GM23248 (cell line): Measurements from ENCODE around the gene FBXO48. TPM values are rescaled to one million over a fixed set of nuclear protein-coding genes. Genes with fewer than 3 reads are reported as not detected.

Experiments used
- DNase-seq: peaks from one replicate; pipeline ENCODE4 v3.0.0-alpha.2; 2015
- H2AFZ ChIP-seq: fragments of 200-600 bp; sonication (generic); 2 replicates; pipeline ENCODE4 v1.6.1; 2016; ENCODE audit warnings: antibody characterized with exemption
- H3F3A ChIP-seq: fragments of 200-600 bp; sonication (generic); 2 replicates; pipeline ENCODE4 v1.6.1; 2016; ENCODE audit warnings: mild to moderate bottlenecking, antibody characterized with exemption, mixed run types; ENCODE audit not compliant: insufficient read depth
- H3K27ac ChIP-seq: fragments of 200-600 bp; sonication (generic); 2 replicates; pipeline ENCODE4 v1.5.1; 2016; ENCODE audit warnings: mild to moderate bottlenecking
- H3K27me3 ChIP-seq: fragments of 200-600 bp; sonication (generic); replicated peaks from 2 replicates; pipeline ENCODE4 v1.6.1; 2016; ENCODE audit warnings: mild to moderate bottlenecking; ENCODE audit not compliant: insufficient read depth
- H3K36me3 ChIP-seq: fragments of 200-600 bp; sonication (generic); 2 replicates; pipeline ENCODE4 v1.6.1; 2016; ENCODE audit warnings: low read depth, mild to moderate bottlenecking
- H3K4me1 ChIP-seq: fragments of 200-600 bp; sonication (generic); 2 replicates; pipeline ENCODE4 v1.6.1; 2016; ENCODE audit warnings: mild to moderate bottlenecking; ENCODE audit not compliant: insufficient read depth
- H3K4me2 ChIP-seq: fragments of 200-600 bp; sonication (generic); one replicate; pipeline ENCODE4 v1.6.1; 2016; ENCODE audit warnings: mild to moderate bottlenecking; ENCODE audit not compliant: unreplicated experiment
- H3K4me3 ChIP-seq: fragments of 200-600 bp; sonication (generic); 2 replicates; pipeline ENCODE4 v1.5.1; 2016; ENCODE audit warnings: mild to moderate bottlenecking
- H3K79me2 ChIP-seq: fragments of 200-600 bp; sonication (generic); 2 replicates; pipeline ENCODE4 v1.6.1; 2016; ENCODE audit warnings: mild to moderate bottlenecking; ENCODE audit not compliant: insufficient read depth
- H3K9ac ChIP-seq: fragments of 200-600 bp; sonication (generic); 2 replicates; pipeline ENCODE4 v1.6.1; 2016; ENCODE audit warnings: mild to moderate bottlenecking
- H3K9me2 ChIP-seq: fragments of 200-600 bp; sonication (generic); 2 replicates; pipeline ENCODE4 v1.6.1; 2016; ENCODE audit warnings: mixed run types, mild to moderate bottlenecking, moderate library complexity; ENCODE audit not compliant: insufficient read depth
- H3K9me3 ChIP-seq: fragments of 200-600 bp; sonication (generic); one replicate; pipeline ENCODE4 v1.6.1; 2017; ENCODE audit warnings: low read depth
- H4K20me1 ChIP-seq: fragments of 200-600 bp; sonication (generic); 2 replicates; pipeline ENCODE4 v1.6.0; 2016; ENCODE audit not compliant: insufficient read depth
- EZH2 ChIP-seq: fragments of 200-600 bp; sonication (generic); IDR thresholded peaks from 2 replicates; pipeline ENCODE4 v1.6.1; 2018; ENCODE audit warnings: antibody characterized with exemption, mild to moderate bottlenecking; ENCODE audit not compliant: insufficient read depth, poor library complexity, severe bottlenecking
- EZH2phosphoT487 ChIP-seq: fragments of 200-600 bp; sonication (generic); IDR thresholded peaks from 2 replicates; pipeline ENCODE4 v1.6.1; 2018; ENCODE audit warnings: antibody characterized with exemption, moderate library complexity, mild to moderate bottlenecking, low read depth; ENCODE audit not compliant: insufficient read depth
- WGBS, 2 experiments: methylation state at CpG; one replicate each; pipeline ENCODE4 v1.1.6; 2015 to 2017; ENCODE audit warnings: low lambda C conversion rate in 2 of 2, low coverage in 1 of 2; ENCODE audit errors: missing lambda C conversion rate in 2 of 2; 5-methylcytosine and 5-hydroxymethylcytosine counted together
- in situ Hi-C: fragments of 300-500 bp; cut with MboI; formaldehyde crosslinking; loops from 2 replicates; pipeline ENCODE4 v1.15.0; 2020
- polyA plus RNA-seq: library from polyadenylated mRNA; unstranded; fragments of >200 nt; fragmentation: Nextera tagmentation; extraction: Ambion mirVana; gene quantifications from 2 replicates; pipeline ENCODE4 v1.2.1, GENCODE V29; 2016
- total RNA-seq: library from RNA; depleted of rRNA; stranded (reverse); fragments of >200 nt; shearing (Covaris generic); gene quantifications from 2 replicates; pipeline ENCODE4 v1.2.3, GENCODE V29; 2014

Gene FBXO48
- total and polyA plus RNA-seq, 2 experiments from 2014 or later: 0.65 to 1.0 TPM

GRCh38 chr2:68434981-68435380 lies 32.1 kb downstream of the FBXO48 start:
- no peak for DNase-seq
- no peak overlapping the region for H3K4me2 ChIP-seq
- no peak overlapping the region for H3K4me3 ChIP-seq
- H4K20me1 ChIP-seq: no peaks in the 10 kb centered on the region
- no peak overlapping the region for H2AFZ ChIP-seq
- no peak overlapping the region for H3K27ac ChIP-seq
- 0 out of 2 replicates have a peak, but pooled peaks cover 5% of the 10 kb centered on the region for H3K27me3 ChIP-seq
- H3K9ac ChIP-seq: no peak overlapping the region
- H3F3A ChIP-seq: no peaks in the 10 kb centered on the region
- H3K4me1 ChIP-seq: no peaks in the 10 kb centered on the region
- H3K9me2 ChIP-seq: no peaks in the 10 kb centered on the region
- no peaks in the 10 kb centered on the region for H3K36me3 ChIP-seq
- in situ Hi-C loops: no loop called here
- no peaks in the 10 kb centered on the region for H3K9me3 ChIP-seq
- TF ChIP-seq EZH2 (no peak), EZH2phosphoT487 (no peak)
- no peaks in the 10 kb centered on the region for H3K79me2 ChIP-seq

GRCh38 chr2:68432696-68433658 lies 34.1 kb downstream of the FBXO48 start:
- Histone ChIP-seq H3K4me1 (no peaks in the 10 kb centered on the region), H3K4me3 (no peak overlapping the region), H3F3A (no peaks in the 10 kb centered on the region), H3K9me3 (no peaks in the 10 kb centered on the region), H2AFZ (no peak overlapping the region), H3K27me3 (0 out of 2 replicates have a peak, but pooled peaks cover 5% of the 10 kb centered on the region), H3K9ac (no peak overlapping the region), H3K4me2 (no peak overlapping the region), H3K9me2 (no peaks in the 10 kb centered on the region), H4K20me1 (no peaks in the 10 kb centered on the region), H3K36me3 (no peaks in the 10 kb centered on the region), H3K79me2 (no peaks in the 10 kb centered on the region), H3K27ac (no peak overlapping the region)
- no peak for DNase-seq
- 61 to 66% methylated on average over 13 to 14 of the region's 14 CpGs for WGBS, 2 experiments
- TF ChIP-seq EZH2 (no peak), EZH2phosphoT487 (no peak)
- in situ Hi-C loops: no loop called here

- no peaks in the 10 kb centered on the region for H3K4me1 ChIP-seq
- no peaks in the 10 kb centered on the region for H3K9me2 ChIP-seq
- no peaks in the 10 kb centered on the region for H3F3A ChIP-seq
- H3K27me3 ChIP-seq: 0 out of 2 replicates have a peak, but pooled peaks cover 5% of the 10 kb centered on the region
- H3K9ac ChIP-seq: no peak overlapping the region
- DNase-seq: no peak
- H3K9me3 ChIP-seq: no peaks in the 10 kb centered on the region
- no peak overlapping the region for H2AFZ ChIP-seq
- in situ Hi-C loops: no loop called here
- H3K79me2 ChIP-seq: no peaks in the 10 kb centered on the region
- no peak overlapping the region for H3K4me3 ChIP-seq
- H4K20me1 ChIP-seq: no peaks in the 10 kb centered on the region
- WGBS, 2 experiments: 60% methylated on average over 8 of the region's 8 CpGs
- H3K4me2 ChIP-seq: no peak overlapping the region
- TF ChIP-seq EZH2phosphoT487: no peak
- TF ChIP-seq EZH2: no peak
- H3K36me3 ChIP-seq: no peaks in the 10 kb centered on the region
- H3K27ac ChIP-seq: no peak overlapping the region
Measured at GRCh38 chr2:68431316-68431972, 35.6 kb downstream of the FBXO48 start.

- H3K36me3 ChIP-seq: no peaks in the 10 kb centered on the region
- DNase-seq: no peak
- H3K9me3 ChIP-seq: no peaks in the 10 kb centered on the region
- H3K4me2 ChIP-seq: no peak overlapping the region
- no peak overlapping the region for H2AFZ ChIP-seq
- no peak overlapping the region for H3K27ac ChIP-seq
- in situ Hi-C loops: no loop called here
- no peak overlapping the region for H3K4me3 ChIP-seq
- no peaks in the 10 kb centered on the region for H3F3A ChIP-seq
- H4K20me1 ChIP-seq: no peaks in the 10 kb centered on the region
- no peaks in the 10 kb centered on the region for H3K4me1 ChIP-seq
- H3K79me2 ChIP-seq: no peaks in the 10 kb centered on the region
- H3K9ac ChIP-seq: no peak overlapping the region
- H3K27me3 ChIP-seq: peaks cover 12% of the 10 kb centered on the region; the same call in 1 of the 2 replicates
- H3K9me2 ChIP-seq: no peaks in the 10 kb centered on the region
- 55 to 60% methylated on average over 7 of the region's 7 CpGs for WGBS, 2 experiments
- TF ChIP-seq EZH2 (no peak), EZH2phosphoT487 (no peak)
Measured at GRCh38 chr2:68429311-68429826, 37.7 kb downstream of the FBXO48 start.
